GM23248 (cell line): ENCODE results near the gene IFT57. TPM values are rescaled to one million over a fixed set of nuclear protein-coding genes. Genes with fewer than 3 reads are reported as not detected.

ENCODE experiments used
- DNase-seq: peaks from one replicate; pipeline ENCODE4 v3.0.0-alpha.2; 2015
- H2AFZ ChIP-seq: fragments of 200-600 bp; sonication (generic); 2 replicates; pipeline ENCODE4 v1.6.1; 2016; ENCODE audit warnings: antibody characterized with exemption
- H3F3A ChIP-seq: fragments of 200-600 bp; sonication (generic); 2 replicates; pipeline ENCODE4 v1.6.1; 2016; ENCODE audit warnings: mild to moderate bottlenecking, antibody characterized with exemption, mixed run types; ENCODE audit not compliant: insufficient read depth
- H3K27ac ChIP-seq: fragments of 200-600 bp; sonication (generic); 2 replicates; pipeline ENCODE4 v1.5.1; 2016; ENCODE audit warnings: mild to moderate bottlenecking
- H3K27me3 ChIP-seq: fragments of 200-600 bp; sonication (generic); replicated peaks from 2 replicates; pipeline ENCODE4 v1.6.1; 2016; ENCODE audit warnings: mild to moderate bottlenecking; ENCODE audit not compliant: insufficient read depth
- H3K36me3 ChIP-seq: fragments of 200-600 bp; sonication (generic); 2 replicates; pipeline ENCODE4 v1.6.1; 2016; ENCODE audit warnings: low read depth, mild to moderate bottlenecking
- H3K4me1 ChIP-seq: fragments of 200-600 bp; sonication (generic); 2 replicates; pipeline ENCODE4 v1.6.1; 2016; ENCODE audit warnings: mild to moderate bottlenecking; ENCODE audit not compliant: insufficient read depth
- H3K4me2 ChIP-seq: fragments of 200-600 bp; sonication (generic); one replicate; pipeline ENCODE4 v1.6.1; 2016; ENCODE audit warnings: mild to moderate bottlenecking; ENCODE audit not compliant: unreplicated experiment
- H3K4me3 ChIP-seq: fragments of 200-600 bp; sonication (generic); 2 replicates; pipeline ENCODE4 v1.5.1; 2016; ENCODE audit warnings: mild to moderate bottlenecking
- H3K79me2 ChIP-seq: fragments of 200-600 bp; sonication (generic); 2 replicates; pipeline ENCODE4 v1.6.1; 2016; ENCODE audit warnings: mild to moderate bottlenecking; ENCODE audit not compliant: insufficient read depth
- H3K9ac ChIP-seq: fragments of 200-600 bp; sonication (generic); 2 replicates; pipeline ENCODE4 v1.6.1; 2016; ENCODE audit warnings: mild to moderate bottlenecking
- H3K9me2 ChIP-seq: fragments of 200-600 bp; sonication (generic); 2 replicates; pipeline ENCODE4 v1.6.1; 2016; ENCODE audit warnings: mixed run types, mild to moderate bottlenecking, moderate library complexity; ENCODE audit not compliant: insufficient read depth
- H3K9me3 ChIP-seq: fragments of 200-600 bp; sonication (generic); one replicate; pipeline ENCODE4 v1.6.1; 2017; ENCODE audit warnings: low read depth
- H4K20me1 ChIP-seq: fragments of 200-600 bp; sonication (generic); 2 replicates; pipeline ENCODE4 v1.6.0; 2016; ENCODE audit not compliant: insufficient read depth
- EZH2 ChIP-seq: fragments of 200-600 bp; sonication (generic); IDR thresholded peaks from 2 replicates; pipeline ENCODE4 v1.6.1; 2018; ENCODE audit warnings: antibody characterized with exemption, mild to moderate bottlenecking; ENCODE audit not compliant: insufficient read depth, poor library complexity, severe bottlenecking
- EZH2phosphoT487 ChIP-seq: fragments of 200-600 bp; sonication (generic); IDR thresholded peaks from 2 replicates; pipeline ENCODE4 v1.6.1; 2018; ENCODE audit warnings: antibody characterized with exemption, moderate library complexity, mild to moderate bottlenecking, low read depth; ENCODE audit not compliant: insufficient read depth
- WGBS, 2 experiments: methylation state at CpG; one replicate each; pipeline ENCODE4 v1.1.6; 2015 to 2017; ENCODE audit warnings: low lambda C conversion rate in 2 of 2, low coverage in 1 of 2; ENCODE audit errors: missing lambda C conversion rate in 2 of 2; 5-methylcytosine and 5-hydroxymethylcytosine counted together
- in situ Hi-C: fragments of 300-500 bp; cut with MboI; formaldehyde crosslinking; loops from 2 replicates; pipeline ENCODE4 v1.15.0; 2020
- polyA plus RNA-seq: library from polyadenylated mRNA; unstranded; fragments of >200 nt; fragmentation: Nextera tagmentation; extraction: Ambion mirVana; gene quantifications from 2 replicates; pipeline ENCODE4 v1.2.1, GENCODE V29; 2016
- total RNA-seq: library from RNA; depleted of rRNA; stranded (reverse); fragments of >200 nt; shearing (Covaris generic); gene quantifications from 2 replicates; pipeline ENCODE4 v1.2.3, GENCODE V29; 2014

The IFT57 gene
- total and polyA plus RNA-seq, 2 experiments from 2014 or later = 68.5 to 84.9 TPM

GRCh38 chr3:108153451-108153981, 68.7 kb downstream of the IFT57 start:
- Histone ChIP-seq H2AFZ (no peak overlapping the region), H3K4me1 (peaks cover 11% of the 10 kb centered on the region; the same call in 1 of the 2 replicates), H3K4me2 (no peak overlapping the region), H3K9me2 (no peaks in the 10 kb centered on the region), H3K79me2 (no peaks in the 10 kb centered on the region), H3K36me3 (no peaks in the 10 kb centered on the region), H3K27me3 (no peaks in the 10 kb centered on the region), H3F3A (no peaks in the 10 kb centered on the region), H3K4me3 (no peak overlapping the region), H3K9ac (no peak overlapping the region), H4K20me1 (no peaks in the 10 kb centered on the region), H3K27ac (no peak overlapping the region), H3K9me3 (no peaks in the 10 kb centered on the region)
- peak; percentile 72 for DNase-seq
- in situ Hi-C loops = no loop called here
- TF ChIP-seq EZH2 (no peak), EZH2phosphoT487 (no peak)
- 84 to 86% methylated on average over 7 of the region's 7 CpGs for WGBS, 2 experiments

- Histone ChIP-seq H3K27ac (no peak overlapping the region), H3F3A (no peaks in the 10 kb centered on the region), H2AFZ (no peak overlapping the region), H3K4me1 (0 out of 2 replicates have a peak, but pooled peaks cover 8% of the 10 kb centered on the region), H3K9me2 (no peaks in the 10 kb centered on the region), H3K27me3 (no peaks in the 10 kb centered on the region), H3K36me3 (no peaks in the 10 kb centered on the region), H3K79me2 (no peaks in the 10 kb centered on the region), H4K20me1 (no peaks in the 10 kb centered on the region), H3K4me3 (no peak overlapping the region), H3K9ac (no peak overlapping the region), H3K4me2 (no peak overlapping the region), H3K9me3 (no peaks in the 10 kb centered on the region)
- no peak for DNase-seq
- WGBS, 2 experiments = 66 to 68% methylated on average over 3 of the region's 3 CpGs
- no peak for TF ChIP-seq EZH2
- no peak for TF ChIP-seq EZH2phosphoT487
- in situ Hi-C loops = no loop called here
Measured at GRCh38 chr3:108152274-108152673, 70.0 kb downstream of the IFT57 start.

GRCh38 chr3:108150200-108150599, 72.0 kb downstream of the IFT57 start:
- no peak for DNase-seq
- H3K4me3 ChIP-seq = no peak overlapping the region
- H3K27ac ChIP-seq = no peak overlapping the region
- no peaks in the 10 kb centered on the region for H3K79me2 ChIP-seq
- WGBS, 2 experiments = 74 to 81% methylated on average over 10 of the region's 10 CpGs
- no peak for TF ChIP-seq EZH2
- in situ Hi-C loops = no loop called here
- H3K27me3 ChIP-seq = no peaks in the 10 kb centered on the region
- H3K4me1 ChIP-seq = 0 out of 2 replicates have a peak, but pooled peaks cover 8% of the 10 kb centered on the region
- no peak overlapping the region for H3K4me2 ChIP-seq
- H3K9ac ChIP-seq = no peak overlapping the region
- H2AFZ ChIP-seq = no peak overlapping the region
- H3K9me2 ChIP-seq = no peaks in the 10 kb centered on the region
- H3K9me3 ChIP-seq = no peaks in the 10 kb centered on the region
- H3K36me3 ChIP-seq = no peaks in the 10 kb centered on the region
- H4K20me1 ChIP-seq = no peaks in the 10 kb centered on the region
- no peaks in the 10 kb centered on the region for H3F3A ChIP-seq

GRCh38 chr3:108146139-108146538, 76.1 kb downstream of the IFT57 start:
- Histone ChIP-seq H2AFZ (no peak overlapping the region), H3K9me2 (no peaks in the 10 kb centered on the region), H3K4me2 (no peak overlapping the region), H3K9ac (no peak overlapping the region), H3K27ac (no peak overlapping the region), H3K4me1 (no peaks in the 10 kb centered on the region), H3K36me3 (no peaks in the 10 kb centered on the region), H4K20me1 (no peaks in the 10 kb centered on the region), H3K79me2 (no peaks in the 10 kb centered on the region), H3K4me3 (no peak overlapping the region), H3K27me3 (no peaks in the 10 kb centered on the region), H3F3A (no peaks in the 10 kb centered on the region), H3K9me3 (no peaks in the 10 kb centered on the region)
- in situ Hi-C loops = no loop called here
- DNase-seq = no peak
- TF ChIP-seq EZH2phosphoT487 = no peak
- no peak for TF ChIP-seq EZH2
- 77 to 83% methylated on average over 5 of the region's 5 CpGs for WGBS, 2 experiments

- no peak overlapping the region for H3K9ac ChIP-seq
- no peak for DNase-seq
- no peak overlapping the region for H3K27ac ChIP-seq
- no peaks in the 10 kb centered on the region for H4K20me1 ChIP-seq
- no peaks in the 10 kb centered on the region for H3K36me3 ChIP-seq
- no peaks in the 10 kb centered on the region for H3F3A ChIP-seq
- no peak overlapping the region for H2AFZ ChIP-seq
- TF ChIP-seq EZH2 (no peak), EZH2phosphoT487 (no peak)
- in situ Hi-C loops = no loop called here
- H3K79me2 ChIP-seq = no peaks in the 10 kb centered on the region
- H3K9me3 ChIP-seq = no peaks in the 10 kb centered on the region
- H3K27me3 ChIP-seq = no peaks in the 10 kb centered on the region
- 24 to 52% methylated on average over 1 of the region's 1 CpG for WGBS, 2 experiments
- H3K4me1 ChIP-seq = no peaks in the 10 kb centered on the region
- no peaks in the 10 kb centered on the region for H3K9me2 ChIP-seq
- H3K4me2 ChIP-seq = no peak overlapping the region
- H3K4me3 ChIP-seq = no peak overlapping the region
Measured at GRCh38 chr3:108145578-108145977, 76.6 kb downstream of the IFT57 start.
